HEK293 (cell line): Measurements from ENCODE around the gene KIDINS220.

Experiments used
- CTCF ChIA-PET: fragments of 350-600 bp; formaldehyde crosslinking; extraction: SDS; loops from one replicate; lab custom pipeline; 2021; ENCODE audit warnings: antibody characterized with exemption; lab: Yijun Ruan, JAX
- POLR2A ChIA-PET: fragments of 300-600 bp; formaldehyde crosslinking; extraction: SDS; loops from one replicate; lab custom pipeline; 2020; ENCODE audit warnings: antibody characterized with exemption, inconsistent platforms; lab: Yijun Ruan, JAX
- H3K27ac ChIP-seq: fragments of 200-500 bp; sonication (Bioruptor generic); 2 replicates; pipeline ENCODE4 v1.5.1; 2014; ENCODE audit warnings: low read depth, low read length, control low read depth, inconsistent platforms; ENCODE audit errors: extremely low read depth
- H3K36me3 ChIP-seq, 2 experiments: fragments of 200-500 bp in 1 of 2; sonication (Bioruptor generic) in 1 of 2; 1 replicate in 1 of 2; 2 replicates in 1 of 2; pipeline ENCODE4 v1.5.1; 2014 to 2017; ENCODE audit warnings: inconsistent platforms in 2 of 2, low read length in 2 of 2; ENCODE audit not compliant: control insufficient read depth in 2 of 2, insufficient read depth in 1 of 2
- H3K4me1 ChIP-seq: fragments of 200-500 bp; sonication (Bioruptor generic); 2 replicates; pipeline ENCODE4 v1.5.1; 2014; ENCODE audit warnings: mild to moderate bottlenecking, low read length, inconsistent platforms; ENCODE audit not compliant: control insufficient read depth, insufficient read depth
- H3K4me3 ChIP-seq: 2 replicates; pipeline ENCODE4 v1.5.1; 2011; ENCODE audit warnings: low read depth, mild to moderate bottlenecking, control low read depth, low read length, moderate library complexity
- H3K9me3 ChIP-seq: fragments of 200-500 bp; sonication (Bioruptor generic); 2 replicates; pipeline ENCODE4 v1.5.1; 2014; ENCODE audit warnings: low read depth, low read length, inconsistent platforms; ENCODE audit not compliant: control insufficient read depth, insufficient read depth
- EGR2 ChIP-seq: fragments of 450-650 bp; formaldehyde crosslinking; IDR thresholded peaks from 2 replicates; pipeline ENCODE4 v1.5.1; 2016; ENCODE audit warnings: low read depth, missing biosample characterization, missing genetic modification characterization
- GLIS1 ChIP-seq: fragments of 450-650 bp; formaldehyde crosslinking; IDR thresholded peaks from 2 replicates; pipeline ENCODE4 v1.5.1; 2016; ENCODE audit warnings: missing biosample characterization, missing genetic modification characterization
- KLF7 ChIP-seq: fragments of 450-650 bp; formaldehyde crosslinking; IDR thresholded peaks from 2 replicates; pipeline ENCODE4 v1.5.1; 2016; ENCODE audit warnings: missing biosample characterization, missing genetic modification characterization, borderline replicate concordance
- SP2 ChIP-seq: fragments of 450-650 bp; formaldehyde crosslinking; IDR thresholded peaks from 2 replicates; pipeline ENCODE4 v1.5.1; 2016; ENCODE audit warnings: missing biosample characterization, missing genetic modification characterization
- YY1 ChIP-seq: fragments of 450-650 bp; formaldehyde crosslinking; IDR thresholded peaks from 2 replicates; pipeline ENCODE4 v1.5.1; 2018; ENCODE audit warnings: missing biosample characterization, missing genetic modification characterization
- ZNF16 ChIP-seq: fragments of 450-650 bp; formaldehyde crosslinking; IDR thresholded peaks from 2 replicates; pipeline ENCODE4 v1.5.1; 2016; ENCODE audit warnings: low read depth, missing biosample characterization, missing genetic modification characterization
- ZNF174 ChIP-seq: fragments of 450-650 bp; formaldehyde crosslinking; IDR thresholded peaks from 2 replicates; pipeline ENCODE4 v1.5.0; 2017; ENCODE audit warnings: missing biosample characterization, mild to moderate bottlenecking, missing genetic modification characterization
- ZNF19 ChIP-seq: fragments of 450-650 bp; formaldehyde crosslinking; IDR thresholded peaks from 2 replicates; pipeline ENCODE4; 2016; ENCODE audit warnings: missing biosample characterization, missing genetic modification characterization, low read depth
- ZNF202 ChIP-seq: fragments of 450-650 bp; formaldehyde crosslinking; IDR thresholded peaks from 2 replicates; pipeline ENCODE4 v1.5.1; 2016; ENCODE audit warnings: missing biosample characterization, missing genetic modification characterization, borderline replicate concordance
- ZNF335 ChIP-seq: fragments of 450-650 bp; formaldehyde crosslinking; conservative IDR thresholded peaks from 2 replicates; pipeline ENCODE4 v1.5.1; 2016; ENCODE audit warnings: missing biosample characterization, missing genetic modification characterization
- ZNF354C ChIP-seq: fragments of 450-650 bp; formaldehyde crosslinking; IDR thresholded peaks from 2 replicates; pipeline ENCODE4 v1.5.1; 2016; ENCODE audit warnings: missing biosample characterization, missing genetic modification characterization, low read depth, borderline replicate concordance
- ZNF362 ChIP-seq: fragments of 450-650 bp; formaldehyde crosslinking; IDR thresholded peaks from 2 replicates; pipeline ENCODE4 v1.5.1; 2016; ENCODE audit warnings: missing biosample characterization, missing genetic modification characterization
- ZNF391 ChIP-seq: fragments of 450-650 bp; formaldehyde crosslinking; IDR thresholded peaks from 2 replicates; pipeline ENCODE4 v1.5.1; 2016; ENCODE audit warnings: low read depth, missing biosample characterization, missing genetic modification characterization, borderline replicate concordance
- ZNF404 ChIP-seq: fragments of 450-650 bp; formaldehyde crosslinking; IDR thresholded peaks from 2 replicates; pipeline ENCODE4 v1.5.1; 2017; ENCODE audit warnings: missing biosample characterization, missing genetic modification characterization
- ZNF514 ChIP-seq: fragments of 450-650 bp; formaldehyde crosslinking; IDR thresholded peaks from 2 replicates; pipeline ENCODE4 v1.5.1; 2016; ENCODE audit warnings: missing biosample characterization, missing genetic modification characterization
- ZNF560 ChIP-seq: fragments of 450-650 bp; formaldehyde crosslinking; IDR thresholded peaks from 2 replicates; pipeline ENCODE4 v1.5.1; 2017; ENCODE audit warnings: missing biosample characterization, missing genetic modification characterization, borderline replicate concordance
- TF ChIP-seq, protein P1 (sequence below): fragments of 450-650 bp; formaldehyde crosslinking; optimal IDR thresholded peaks from 2 replicates; pipeline ENCODE3; 2016; ENCODE audit warnings: missing biosample characterization, mild to moderate bottlenecking, missing genetic modification characterization
- TF ChIP-seq, protein P2 (sequence below): fragments of 450-650 bp; formaldehyde crosslinking; IDR thresholded peaks from 2 replicates; pipeline ENCODE4 v1.5.1; 2016; ENCODE audit warnings: missing biosample characterization, missing genetic modification characterization, borderline replicate concordance
- TF ChIP-seq, protein P3 (sequence below): fragments of 450-650 bp; formaldehyde crosslinking; IDR thresholded peaks from 2 replicates; pipeline ENCODE4 v1.5.1; 2016; ENCODE audit warnings: missing biosample characterization, missing genetic modification characterization

KIDINS220 gene

DNA sequence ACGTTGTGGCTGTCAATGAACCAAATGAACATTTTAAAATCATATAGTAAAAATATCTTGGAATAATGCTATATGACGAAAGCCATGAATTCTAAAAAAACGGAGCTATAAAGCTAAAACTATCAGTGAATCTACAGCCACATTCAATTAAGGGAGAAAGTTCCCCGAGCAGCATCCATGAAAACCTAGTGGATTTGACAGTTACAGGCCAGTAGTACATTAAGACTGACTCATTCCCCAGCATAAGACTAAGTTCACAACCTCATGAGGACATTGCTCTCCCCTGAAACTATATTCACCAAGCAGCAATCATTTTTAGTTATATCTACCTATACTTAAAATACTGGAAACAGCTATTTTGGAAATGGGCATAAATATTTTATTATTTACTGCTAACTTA, 36.6 kb downstream of the KIDINS220 start:
- peaks cover 0 to 46% of the 10 kb centered on the region in 2 experiments for H3K36me3 ChIP-seq
- peaks cover 17% of the 10 kb centered on the region for H3K4me1 ChIP-seq
- POLR2A ChIA-PET, result no interaction called here
- CTCF ChIA-PET, result no interaction called here
- no peak overlapping the region for H3K4me3 ChIP-seq
- H3K9me3 ChIP-seq, result no peaks in the 10 kb centered on the region
- TF ChIP-seq ZNF514 (tag by site-specific recombination), result no peak
- TF ChIP-seq, protein P1, sequence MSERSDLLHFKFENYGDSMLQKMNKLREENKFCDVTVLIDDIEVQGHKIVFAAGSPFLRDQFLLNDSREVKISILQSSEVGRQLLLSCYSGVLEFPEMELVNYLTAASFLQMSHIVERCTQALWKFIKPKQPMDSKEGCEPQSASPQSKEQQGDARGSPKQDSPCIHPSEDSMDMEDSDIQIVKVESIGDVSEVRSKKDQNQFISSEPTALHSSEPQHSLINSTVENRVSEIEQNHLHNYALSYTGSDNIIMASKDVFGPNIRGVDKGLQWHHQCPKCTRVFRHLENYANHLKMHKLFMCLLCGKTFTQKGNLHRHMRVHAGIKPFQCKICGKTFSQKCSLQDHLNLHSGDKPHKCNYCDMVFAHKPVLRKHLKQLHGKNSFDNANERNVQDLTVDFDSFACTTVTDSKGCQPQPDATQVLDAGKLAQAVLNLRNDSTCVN (tag by site-specific recombination), result no peak
- TF ChIP-seq, protein P2, sequence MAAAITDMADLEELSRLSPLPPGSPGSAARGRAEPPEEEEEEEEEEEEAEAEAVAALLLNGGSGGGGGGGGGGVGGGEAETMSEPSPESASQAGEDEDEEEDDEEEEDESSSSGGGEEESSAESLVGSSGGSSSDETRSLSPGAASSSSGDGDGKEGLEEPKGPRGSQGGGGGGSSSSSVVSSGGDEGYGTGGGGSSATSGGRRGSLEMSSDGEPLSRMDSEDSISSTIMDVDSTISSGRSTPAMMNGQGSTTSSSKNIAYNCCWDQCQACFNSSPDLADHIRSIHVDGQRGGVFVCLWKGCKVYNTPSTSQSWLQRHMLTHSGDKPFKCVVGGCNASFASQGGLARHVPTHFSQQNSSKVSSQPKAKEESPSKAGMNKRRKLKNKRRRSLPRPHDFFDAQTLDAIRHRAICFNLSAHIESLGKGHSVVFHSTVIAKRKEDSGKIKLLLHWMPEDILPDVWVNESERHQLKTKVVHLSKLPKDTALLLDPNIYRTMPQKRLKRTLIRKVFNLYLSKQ, result no peak
- TF ChIP-seq ZNF174 (tag by site-specific recombination), result no peak
- no peak for TF ChIP-seq ZNF202
- TF ChIP-seq GLIS1 (tag by site-specific recombination), result no peak
- TF ChIP-seq ZNF354C (tag by site-specific recombination), result no peak
- TF ChIP-seq, protein P3, sequence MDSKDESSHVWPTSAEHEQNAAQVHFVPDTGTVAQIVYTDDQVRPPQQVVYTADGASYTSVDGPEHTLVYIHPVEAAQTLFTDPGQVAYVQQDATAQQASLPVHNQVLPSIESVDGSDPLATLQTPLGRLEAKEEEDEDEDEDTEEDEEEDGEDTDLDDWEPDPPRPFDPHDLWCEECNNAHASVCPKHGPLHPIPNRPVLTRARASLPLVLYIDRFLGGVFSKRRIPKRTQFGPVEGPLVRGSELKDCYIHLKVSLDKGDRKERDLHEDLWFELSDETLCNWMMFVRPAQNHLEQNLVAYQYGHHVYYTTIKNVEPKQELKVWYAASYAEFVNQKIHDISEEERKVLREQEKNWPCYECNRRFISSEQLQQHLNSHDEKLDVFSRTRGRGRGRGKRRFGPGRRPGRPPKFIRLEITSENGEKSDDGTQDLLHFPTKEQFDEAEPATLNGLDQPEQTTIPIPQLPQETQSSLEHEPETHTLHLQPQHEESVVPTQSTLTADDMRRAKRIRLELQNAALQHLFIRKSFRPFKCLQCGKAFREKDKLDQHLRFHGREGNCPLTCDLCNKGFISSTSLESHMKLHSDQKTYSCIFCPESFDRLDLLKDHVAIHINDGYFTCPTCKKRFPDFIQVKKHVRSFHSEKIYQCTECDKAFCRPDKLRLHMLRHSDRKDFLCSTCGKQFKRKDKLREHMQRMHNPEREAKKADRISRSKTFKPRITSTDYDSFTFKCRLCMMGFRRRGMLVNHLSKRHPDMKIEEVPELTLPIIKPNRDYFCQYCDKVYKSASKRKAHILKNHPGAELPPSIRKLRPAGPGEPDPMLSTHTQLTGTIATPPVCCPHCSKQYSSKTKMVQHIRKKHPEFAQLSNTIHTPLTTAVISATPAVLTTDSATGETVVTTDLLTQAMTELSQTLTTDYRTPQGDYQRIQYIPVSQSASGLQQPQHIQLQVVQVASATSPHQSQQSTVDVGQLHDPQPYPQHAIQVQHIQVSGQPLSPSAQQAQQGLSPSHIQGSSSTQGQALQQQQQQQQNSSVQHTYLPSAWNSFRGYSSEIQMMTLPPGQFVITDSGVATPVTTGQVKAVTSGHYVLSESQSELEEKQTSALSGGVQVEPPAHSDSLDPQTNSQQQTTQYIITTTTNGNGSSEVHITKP (tag by site-specific recombination), result no peak
- no peak for TF ChIP-seq ZNF560 (tag by site-specific recombination)
- no peak for TF ChIP-seq SP2 (tag by site-specific recombination)
- no peak for TF ChIP-seq ZNF16 (tag by site-specific recombination)
- no peak for TF ChIP-seq ZNF362
- no peak for TF ChIP-seq KLF7 (tag by site-specific recombination)
- TF ChIP-seq YY1 (tag by site-specific recombination), result no peak
- TF ChIP-seq EGR2 (tag by site-specific recombination), result no peak
- no peak for TF ChIP-seq ZNF391 (tag by site-specific recombination)
- TF ChIP-seq ZNF335 (tag by site-specific recombination), result no peak
- H3K27ac ChIP-seq, result no peak overlapping the region

- Histone ChIP-seq H3K9me3 (no peaks in the 10 kb centered on the region), H3K4me3 (no peak overlapping the region), H3K27ac (no peak overlapping the region), H3K4me1 (peaks cover 13% of the 10 kb centered on the region), H3K36me3 (peaks cover 0 to 44% of the 10 kb centered on the region in 2 experiments)
- TF ChIP-seq ZNF19 (tag by site-specific recombination) (no peak), ZNF404 (tag by site-specific recombination) (no peak)
- ChIA-PET POLR2A (no interaction called here), CTCF (interaction anchor here (0.5 kb wide), 1 partner anchor 19 kb away, joined by 3 read pairs; no protein-coding TSS in a partner anchor)
Measured at GRCh38 chr2:8800218-8800617, 37.2 kb downstream of the KIDINS220 start.
